GM19468 (cell line): ENCODE measurements around the gene NUBPL.

Source experiments
- ATAC-seq: cut with Tn5 transposase; IDR thresholded peaks from one replicate; pipeline ENCODE4 v1.9.1; 2021; ENCODE audit warnings: mild to moderate bottlenecking, moderate library complexity, moderate number of reproducible peaks; ENCODE audit not compliant: unreplicated experiment; ENCODE audit errors: extremely low read depth

NUBPL gene

GRCh38 chr14:31897581-31898186 lies 336.5 kb downstream of the NUBPL start:
- ATAC-seq: no peak

- no peak for ATAC-seq
Observed at GRCh38 chr14:31898838-31899528, 337.8 kb downstream of the NUBPL start.

GRCh38 chr14:31902002-31902401 lies 340.8 kb downstream of the NUBPL start:
- ATAC-seq: no peak

GRCh38 chr14:31902945-31903646 lies 341.9 kb downstream of the NUBPL start:
- ATAC-seq: no peak

GRCh38 chr14:31909977-31910376 lies 348.8 kb downstream of the NUBPL start:
- no peak for ATAC-seq
